Naive thymus-derived CD4-positive, alpha-beta T cell (primary cell): ENCODE measurements around the gene LHX3. TPM values are rescaled to one million over a fixed set of nuclear protein-coding genes. Genes with fewer than 3 reads are reported as not detected.

Experiments used
- ATAC-seq: fragments of 150-1000 bp; cut with Tn5 transposase; 2 replicates; pipeline ENCODE4 v1.10.0; 2021; ENCODE audit warnings: mild to moderate bottlenecking, moderate library complexity
- CTCF ChIA-PET: fragments of 350-600 bp; sonication (Branson Sonifier 250); formaldehyde crosslinking; loops from one replicate; lab custom pipeline; 2021; ENCODE audit warnings: antibody characterized with exemption; lab: Charles Lee
- POLR2A ChIA-PET: fragments of 350-600 bp; sonication (Branson Sonifier 250); formaldehyde crosslinking; loops from one replicate; lab custom pipeline; 2021; ENCODE audit warnings: antibody characterized with exemption, inconsistent platforms; lab: Charles Lee
- DNase-seq, 9 donors: peaks; one replicate each; pipeline versions ENCODE4 v3.0.0 to v3.0.0-alpha.2; 2020 to 2022; ENCODE audit warnings: mixed read lengths in 1 of 9
- H3K27ac ChIP-seq: one replicate; pipeline ENCODE4 v1.7.0; 2013; ENCODE audit warnings: mild to moderate bottlenecking, low read depth, low read length, moderate library complexity
- H3K27me3 ChIP-seq, 2 donors: one replicate each; pipeline ENCODE4 v1.7.0; 2013; ENCODE audit warnings: low read length in 2 of 2, mild to moderate bottlenecking in 2 of 2, moderate library complexity in 2 of 2; ENCODE audit not compliant: control insufficient read depth in 2 of 2, insufficient read depth in 2 of 2
- H3K36me3 ChIP-seq, 3 experiments: 1 replicate in 2 of 3; 2 replicates in 1 of 3; pipeline ENCODE4 v1.7.0; 2013; ENCODE audit warnings: low read length in 3 of 3, mild to moderate bottlenecking in 3 of 3, moderate library complexity in 1 of 3; ENCODE audit not compliant: insufficient read depth in 3 of 3, control insufficient read depth in 2 of 3
- H3K4me1 ChIP-seq, 2 donors: one replicate each; pipeline ENCODE4 v1.7.0; 2013; ENCODE audit warnings: low read length in 2 of 2, mild to moderate bottlenecking in 2 of 2, moderate library complexity in 1 of 2; ENCODE audit not compliant: control insufficient read depth in 2 of 2, insufficient read depth in 2 of 2
- H3K4me3 ChIP-seq: 2 replicates; pipeline ENCODE4 v1.7.0; 2013; ENCODE audit warnings: mild to moderate bottlenecking, low read length
- H3K9me3 ChIP-seq, 3 experiments: 1 replicate in 2 of 3; 2 replicates in 1 of 3; pipeline ENCODE4 v1.7.0; 2013; ENCODE audit warnings: low read length in 3 of 3; ENCODE audit not compliant: control insufficient read depth in 2 of 3
- H3K27ac Mint-ChIP-seq, 9 donors: one replicate each; pipeline ENCODE4 v1.8.0; 2020 to 2022; ENCODE audit warnings: mixed read lengths in 9 of 9, mild to moderate bottlenecking in 8 of 9, moderate library complexity in 5 of 9, inconsistent platforms in 2 of 9
- H3K27me3 Mint-ChIP-seq, 5 donors: one replicate each; pipeline ENCODE4 v1.8.0; 2021 to 2022; ENCODE audit warnings: mixed read lengths in 5 of 5, mild to moderate bottlenecking in 1 of 5
- H3K36me3 Mint-ChIP-seq, 5 donors: one replicate each; pipeline ENCODE4 v1.8.0; 2020 to 2022; ENCODE audit warnings: mixed read lengths in 5 of 5, mild to moderate bottlenecking in 3 of 5, inconsistent platforms in 1 of 5
- H3K4me1 Mint-ChIP-seq, 7 donors: one replicate each; pipeline ENCODE4 v1.8.0; 2020 to 2022; ENCODE audit warnings: mixed read lengths in 7 of 7, mild to moderate bottlenecking in 3 of 7, inconsistent platforms in 1 of 7
- H3K4me3 Mint-ChIP-seq, 10 donors: one replicate each; pipeline ENCODE4 v1.8.0; 2020 to 2022; ENCODE audit warnings: mild to moderate bottlenecking in 10 of 10, mixed read lengths in 10 of 10, moderate library complexity in 6 of 10, inconsistent platforms in 2 of 10
- H3K9me3 Mint-ChIP-seq, 11 donors: one replicate each; pipeline ENCODE4 v1.8.0; 2020 to 2022; ENCODE audit warnings: mixed read lengths in 11 of 11, mild to moderate bottlenecking in 4 of 11, inconsistent platforms in 1 of 11, moderate library complexity in 1 of 11
- intact Hi-C, 2 donors: fragments of 100-400 bp; cut with micrococcal nuclease; formaldehyde crosslinking; loops; one replicate each; pipeline ENCODE4 v1.15.1; 2023
- polyA plus RNA-seq, 2 donors: library from polyadenylated mRNA; unstranded; fragments of 300-500 nt; fragmentation: Illumina TruSeq; gene quantifications; one replicate each; pipeline ENCODE4 v1.2.3, GENCODE V29; 2021
- total RNA-seq, 6 experiments: library from RNA in 5 of 6; stranded (reverse) in 5 of 6; gene quantifications; 1 replicate in 5 of 6; 2 replicates in 1 of 6; pipeline ENCODE4 v1.2.3 and lab custom pipeline; 2021 to 2026

Gene LHX3
- total and polyA plus RNA-seq, 7 experiments from 2014 or later: 0.15 to 0.21 TPM; not detected in 5

DNA sequence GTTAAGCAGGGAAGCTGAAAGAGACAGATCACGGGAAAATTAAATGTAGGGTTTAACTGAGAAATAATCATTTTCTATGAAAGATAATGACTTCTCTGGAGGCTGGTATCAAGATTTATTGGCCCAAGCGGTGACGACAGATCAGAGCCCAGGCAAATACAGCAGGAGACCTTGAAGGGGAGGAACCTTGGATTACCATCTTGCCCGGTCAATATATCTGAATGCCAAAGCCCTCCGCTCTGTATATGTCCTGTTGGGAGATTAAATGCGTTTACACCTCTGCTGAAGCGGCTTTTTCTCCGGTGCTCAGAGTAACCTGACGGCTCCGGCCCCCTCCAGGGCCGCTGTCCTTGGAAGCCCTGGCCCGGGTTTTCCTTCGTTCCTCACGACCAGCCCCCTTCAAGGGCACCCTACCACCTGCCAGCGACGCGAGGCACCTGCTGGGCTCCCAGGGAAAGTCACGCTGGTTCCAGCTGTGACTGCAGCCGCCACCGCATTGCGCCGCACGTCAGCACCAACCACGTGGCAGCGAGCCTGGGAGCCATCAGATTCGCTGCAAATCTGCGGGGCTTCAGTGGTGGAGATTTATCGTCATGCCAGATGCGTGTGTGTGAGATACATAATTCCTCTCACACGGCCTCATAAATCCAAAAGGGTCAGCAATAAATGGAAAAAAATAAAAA, 45.1 kb upstream of the LHX3 start:
- ChIA-PET CTCF (no interaction called here), POLR2A (interaction anchor here (0.9 kb wide), 1 partner anchor 12 kb away, joined by 3 read pairs; no protein-coding TSS in a partner anchor)
- no peak for DNase-seq
- H3K9me3 Mint-ChIP-seq: peaks cover 0 to under 1% (median 0%) of the 10 kb centered on the region in 11 donors
- Histone ChIP-seq H3K4me3 (no peak overlapping the region), H3K4me1 (peaks cover 2 to 6% of the 10 kb centered on the region in 2 donors), H3K27ac (no peak overlapping the region), H3K9me3 (no peaks in the 10 kb centered on the region), H3K36me3 (no peaks in the 10 kb centered on the region), H3K27me3 (no peaks in the 10 kb centered on the region)
- no peak for ATAC-seq
- peaks cover 1 to 7% (median 5%) of the 10 kb centered on the region in 7 donors for H3K4me1 Mint-ChIP-seq
- H3K4me3 Mint-ChIP-seq: no peak overlapping the region
- H3K36me3 Mint-ChIP-seq: no peaks in the 10 kb centered on the region
- peak overlapping the region in 1 of 9 donors; percentile 52 for H3K27ac Mint-ChIP-seq
- peaks cover 0 to 2% (median 0%) of the 10 kb centered on the region in 5 donors for H3K27me3 Mint-ChIP-seq
- intact Hi-C loops: loop anchor here (5.0 to 10.0 kb wide), 5 partner anchors 143 to 1205 kb away; partner anchors contain the start of genes NOTCH1 (in 1 of the 2), NSMF (in 1 of the 2) and UBAC1 (in 1 of the 2)

DNA sequence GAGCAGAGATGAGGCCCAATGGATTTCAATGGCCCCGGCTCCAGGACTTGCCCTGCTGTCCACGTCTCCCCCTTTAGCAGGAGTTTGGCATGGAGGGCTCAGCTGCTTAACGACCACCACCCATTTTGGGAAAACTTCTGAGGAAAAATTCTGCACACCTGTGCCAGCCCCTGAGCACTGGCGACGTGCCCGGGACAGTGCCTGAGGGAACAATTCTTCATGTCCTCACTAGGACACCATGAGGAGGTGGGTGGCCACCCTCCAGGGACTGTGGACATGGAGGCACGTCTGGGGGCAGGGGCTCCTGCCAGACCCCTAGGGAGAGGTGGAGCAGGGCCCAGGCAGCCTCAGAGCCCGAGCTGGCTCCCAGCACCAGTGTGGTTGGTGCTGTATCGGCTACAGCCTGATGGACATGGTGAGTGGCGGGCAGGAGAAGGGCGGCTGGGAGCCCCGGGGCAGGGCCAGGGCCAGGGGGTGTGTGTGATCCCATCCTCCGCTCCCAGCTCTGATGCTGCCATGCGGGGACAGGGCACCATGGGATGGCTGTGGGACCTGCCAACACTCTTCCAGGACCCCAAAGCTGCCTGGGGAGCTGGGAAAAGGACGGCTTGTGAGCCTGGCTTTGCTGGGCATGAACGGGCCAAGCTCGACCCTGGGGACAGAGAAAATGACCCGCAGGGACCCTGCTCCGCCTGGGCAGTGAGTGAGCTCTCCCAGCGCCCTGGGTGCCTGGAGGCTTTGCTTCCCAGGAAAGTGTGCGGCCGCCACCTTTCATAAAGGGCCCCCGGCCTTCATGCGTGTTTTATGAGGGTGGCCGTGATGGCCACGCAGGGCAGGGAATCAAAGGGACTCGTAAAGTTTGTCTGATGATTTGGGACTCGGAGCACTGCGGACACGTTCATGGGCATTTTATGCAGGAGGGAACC, 44.3 kb upstream of the LHX3 start:
- peak overlapping the region in 1 of 9 donors; percentile 52 for H3K27ac Mint-ChIP-seq
- peaks cover 0 to 4% (median 0%) of the 10 kb centered on the region in 11 donors for H3K9me3 Mint-ChIP-seq
- ATAC-seq (no peak), DNase-seq (no peak)
- no peak overlapping the region for H3K4me3 ChIP-seq
- H3K4me1 Mint-ChIP-seq: peaks cover 8 to 15% (median 13%) of the 10 kb centered on the region in 7 donors
- peaks cover 0 to 2% (median 0%) of the 10 kb centered on the region in 5 donors for H3K27me3 Mint-ChIP-seq
- H3K9me3 ChIP-seq: no peaks in the 10 kb centered on the region
- H3K4me3 Mint-ChIP-seq: no peak overlapping the region
- no peaks in the 10 kb centered on the region for H3K36me3 Mint-ChIP-seq
- peaks cover 10 to 11% of the 10 kb centered on the region in 2 donors for H3K4me1 ChIP-seq
- intact Hi-C loops: loop anchor here (5.0 to 10.0 kb wide), 5 partner anchors 142 to 1206 kb away; partner anchors contain the start of genes NOTCH1 (in 1 of the 2), NSMF (in 1 of the 2) and UBAC1 (in 1 of the 2)
- H3K27me3 ChIP-seq: no peaks in the 10 kb centered on the region
- H3K27ac ChIP-seq: no peak overlapping the region
- ChIA-PET POLR2A (interaction anchor here (0.9 kb wide), 1 partner anchor 13 kb away, joined by 3 read pairs; no protein-coding TSS in a partner anchor), CTCF (no interaction called here)
- no peaks in the 10 kb centered on the region for H3K36me3 ChIP-seq

DNA sequence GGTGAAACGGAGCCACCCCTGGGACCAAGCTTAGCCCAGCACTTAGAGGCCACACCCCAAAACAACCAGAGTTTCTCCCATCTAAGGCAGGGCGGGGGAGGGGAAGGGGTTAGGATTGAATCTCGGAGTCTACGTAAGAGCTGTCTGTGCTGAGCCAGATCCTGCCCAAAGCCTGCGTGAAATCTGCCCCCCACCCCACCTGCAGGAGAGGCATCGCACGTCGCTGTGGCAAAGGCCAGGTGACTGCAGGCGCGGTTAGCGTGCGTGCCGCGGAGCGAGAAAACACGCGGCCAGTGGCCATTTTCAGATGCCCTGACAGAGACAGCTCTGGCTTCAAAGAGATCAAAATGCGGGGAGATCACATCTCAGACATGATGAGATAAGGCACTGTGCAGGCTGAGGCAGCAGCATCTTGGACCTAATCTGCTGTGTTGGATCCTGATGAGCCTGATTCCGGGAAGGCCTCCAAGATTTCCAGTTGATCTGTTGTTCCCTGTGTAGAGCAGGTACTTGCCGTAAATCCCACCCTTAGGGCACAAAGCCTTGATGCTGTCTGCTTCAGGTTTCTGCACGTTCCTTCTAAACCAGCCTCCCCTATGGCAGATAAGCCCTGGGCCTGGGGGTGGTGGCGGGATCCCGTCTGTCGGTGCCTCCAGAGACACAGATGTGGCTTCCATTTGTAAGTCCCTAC, 43.2 kb upstream of the LHX3 start:
- H3K36me3 Mint-ChIP-seq: peaks cover 0 to 4% (median 0%) of the 10 kb centered on the region in 5 donors
- Histone ChIP-seq H3K27ac (no peak overlapping the region), H3K36me3 (no peaks in the 10 kb centered on the region), H3K9me3 (no peaks in the 10 kb centered on the region), H3K4me3 (no peak overlapping the region), H3K4me1 (peaks cover 21 to 22% of the 10 kb centered on the region in 2 donors), H3K27me3 (no peaks in the 10 kb centered on the region)
- H3K27ac Mint-ChIP-seq: no peak overlapping the region
- H3K4me1 Mint-ChIP-seq: peaks cover 18 to 26% (median 25%) of the 10 kb centered on the region in 7 donors
- DNase-seq: no peak
- peaks cover 0 to 2% (median 0%) of the 10 kb centered on the region in 5 donors for H3K27me3 Mint-ChIP-seq
- CTCF ChIA-PET: no interaction called here
- peak overlapping the region in 1 of 10 donors; percentile 17 for H3K4me3 Mint-ChIP-seq
- intact Hi-C loops: loop anchor here (5.0 to 10.0 kb wide), 5 partner anchors 141 to 1207 kb away; partner anchors contain the start of genes NOTCH1 (in 1 of the 2), NSMF (in 1 of the 2) and UBAC1 (in 1 of the 2)
- POLR2A ChIA-PET: no interaction called here
- H3K9me3 Mint-ChIP-seq: peaks cover 0 to 4% (median 0%) of the 10 kb centered on the region in 11 donors
- ATAC-seq: no peak

DNA sequence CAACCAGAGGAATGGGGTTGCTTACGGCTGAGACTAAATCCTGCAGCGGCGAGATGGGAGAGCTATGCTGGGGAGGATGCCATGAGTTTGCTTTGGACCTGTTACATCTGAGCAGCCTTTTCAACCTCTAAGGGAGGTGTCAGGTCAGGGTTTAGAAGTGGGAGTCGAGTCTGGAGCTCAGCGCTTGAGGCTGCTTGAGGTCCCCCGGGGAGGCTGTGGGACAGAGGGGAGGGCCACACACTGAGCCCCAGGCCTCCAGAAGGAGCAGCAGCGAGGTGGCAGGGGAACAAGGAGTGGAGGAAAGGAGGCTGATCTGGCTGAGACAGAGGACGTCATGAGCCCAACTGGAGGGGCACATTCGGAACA, 42.6 kb upstream of the LHX3 start:
- intact Hi-C loops: loop anchor here (5.0 to 10.0 kb wide), 5 partner anchors 140 to 1207 kb away; partner anchors contain the start of genes NOTCH1 (in 1 of the 2), NSMF (in 1 of the 2) and UBAC1 (in 1 of the 2)
- Mint-ChIP-seq H3K4me1 (peaks cover 23 to 31% (median 29%) of the 10 kb centered on the region in 7 donors), H3K36me3 (peaks cover 0 to 4% (median 0%) of the 10 kb centered on the region in 5 donors), H3K4me3 (peak overlapping the region in 2 of 10 donors; percentile 17 to 42), H3K27ac (peak overlapping the region in 3 of 9 donors; percentile 8 to 64 (median 21)), H3K9me3 (peaks cover 0 to 4% (median 0%) of the 10 kb centered on the region in 11 donors), H3K27me3 (peaks cover 0 to 2% (median 0%) of the 10 kb centered on the region in 5 donors)
- no peak for ATAC-seq
- ChIA-PET CTCF (no interaction called here), POLR2A (no interaction called here)
- no peak for DNase-seq
- no peaks in the 10 kb centered on the region for H3K27me3 ChIP-seq
- H3K4me3 ChIP-seq: no peak overlapping the region
- no peaks in the 10 kb centered on the region for H3K9me3 ChIP-seq
- no peaks in the 10 kb centered on the region for H3K36me3 ChIP-seq
- H3K27ac ChIP-seq: no peak overlapping the region
- peaks cover 22 to 27% of the 10 kb centered on the region in 2 donors for H3K4me1 ChIP-seq

DNA sequence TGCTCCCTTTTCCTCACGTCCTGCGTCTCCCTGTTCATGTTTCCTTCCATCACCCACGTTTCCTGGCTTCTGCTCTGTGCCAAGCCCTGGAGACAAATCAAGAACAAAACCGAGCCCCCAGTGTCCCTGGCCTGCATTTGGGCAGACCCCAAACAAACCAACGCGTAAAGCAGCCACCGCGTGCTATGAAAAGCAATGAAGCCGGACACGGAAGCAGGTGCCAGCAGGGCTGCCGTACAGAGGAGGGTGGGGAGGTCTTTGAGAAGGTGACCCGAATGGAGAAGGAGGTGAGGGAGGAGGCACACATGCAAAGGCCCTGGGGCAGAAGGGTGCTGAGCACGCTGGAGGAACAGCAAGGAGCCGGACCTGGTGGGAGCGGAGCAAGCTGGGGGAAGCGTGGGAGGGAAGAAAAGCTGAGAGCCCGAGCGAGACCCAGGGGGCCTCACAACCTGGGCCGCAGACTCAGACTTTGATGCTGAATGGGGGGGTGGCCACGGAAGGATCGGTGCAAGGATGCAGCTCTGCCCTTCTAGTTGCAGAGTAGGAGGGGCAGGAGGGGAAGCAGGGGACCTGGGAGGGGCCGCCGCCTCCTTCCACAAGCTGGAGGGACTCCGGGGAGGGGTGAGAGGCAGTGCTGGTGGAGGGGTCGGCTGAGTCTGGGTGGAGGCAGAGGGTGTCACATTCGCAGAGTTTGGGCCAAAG, 42.1 kb upstream of the LHX3 start:
- no peak overlapping the region for H3K4me3 ChIP-seq
- intact Hi-C loops: loop anchor here (5.0 to 10.0 kb wide), 5 partner anchors 140 to 1208 kb away; partner anchors contain the start of genes NOTCH1 (in 1 of the 2), NSMF (in 1 of the 2) and UBAC1 (in 1 of the 2)
- no peak for DNase-seq
- no peaks in the 10 kb centered on the region for H3K9me3 ChIP-seq
- Mint-ChIP-seq H3K9me3 (peaks cover 0 to 4% (median 0%) of the 10 kb centered on the region in 11 donors), H3K36me3 (peaks cover 0 to 4% (median 0%) of the 10 kb centered on the region in 5 donors), H3K27me3 (peaks cover 0 to 2% (median 0%) of the 10 kb centered on the region in 5 donors), H3K27ac (peak overlapping the region in 3 of 9 donors; percentile 8 to 84 (median 21)), H3K4me3 (peak overlapping the region in 3 of 10 donors; percentile 12 to 65 (median 42)), H3K4me1 (peaks cover 23 to 34% (median 29%) of the 10 kb centered on the region in 7 donors)
- peaks cover 22 to 29% of the 10 kb centered on the region in 2 donors for H3K4me1 ChIP-seq
- no peak for ATAC-seq
- ChIA-PET CTCF (no interaction called here), POLR2A (interaction anchor here (1.0 kb wide), 1 partner anchor 20 kb away, joined by 3 read pairs; no protein-coding TSS in a partner anchor)
- H3K27me3 ChIP-seq: no peaks in the 10 kb centered on the region
- no peaks in the 10 kb centered on the region for H3K36me3 ChIP-seq
- H3K27ac ChIP-seq: no peak overlapping the region
